Lung (tissue), 12 donors: ENCODE measurements around the gene ZFYVE19. TPM values are rescaled to one million over a fixed set of nuclear protein-coding genes. Genes with fewer than 3 reads are reported as not detected.

Experiments used
- ATAC-seq: fragments of 200-7000 bp; cut with Tn5 transposase; one replicate; pipeline ENCODE4 v1.9.1; 2020; ENCODE audit warnings: moderate number of reproducible peaks; ENCODE audit not compliant: insufficient read depth, low FRiP score
- DNase-seq, 3 donors: peaks; one replicate each; pipeline ENCODE4 v3.0.0-alpha.2; 2013 to 2017
- H3K27ac ChIP-seq, 2 donors: one replicate each; pipeline ENCODE4 v1.5.1; 2013; ENCODE audit warnings: mild to moderate bottlenecking in 2 of 2, moderate library complexity in 2 of 2, control low read depth in 1 of 2, inconsistent platforms in 1 of 2, low read depth in 1 of 2, low read length in 1 of 2
- H3K27me3 ChIP-seq, 3 donors: one replicate each; pipeline ENCODE4 v1.5.1; 2013; ENCODE audit warnings: low read length in 2 of 3; ENCODE audit not compliant: control insufficient read depth in 3 of 3, insufficient read depth in 3 of 3
- H3K36me3 ChIP-seq, 4 donors: one replicate each; pipeline ENCODE4 v1.5.1; 2013; ENCODE audit warnings: low read length in 4 of 4, mild to moderate bottlenecking in 1 of 4, moderate library complexity in 1 of 4; ENCODE audit not compliant: control insufficient read depth in 4 of 4, insufficient read depth in 4 of 4
- H3K4me1 ChIP-seq, 5 donors: one replicate each; pipeline ENCODE4 v1.5.1; 2013; ENCODE audit warnings: low read length in 5 of 5, mild to moderate bottlenecking in 2 of 5, moderate library complexity in 1 of 5; ENCODE audit not compliant: control insufficient read depth in 5 of 5, insufficient read depth in 5 of 5
- H3K4me3 ChIP-seq: one replicate; pipeline ENCODE4 v1.5.1; 2013; ENCODE audit warnings: mild to moderate bottlenecking, control low read depth, moderate library complexity
- H3K9ac ChIP-seq, 2 donors: one replicate each; pipeline ENCODE4 v1.5.1; 2013; ENCODE audit warnings: low read length in 2 of 2, control low read depth in 1 of 2; ENCODE audit not compliant: insufficient read depth in 1 of 2
- H3K9me3 ChIP-seq, 4 donors: one replicate each; pipeline ENCODE4 v1.5.1; 2013; ENCODE audit warnings: low read length in 3 of 4, mild to moderate bottlenecking in 1 of 4, moderate library complexity in 1 of 4; ENCODE audit not compliant: control insufficient read depth in 4 of 4, insufficient read depth in 3 of 4
- WGBS, 2 donors: extraction: QIAGEN DNeasy Blood & Tissue Kit; methylation state at CpG; one replicate each; pipeline ENCODE4 v1.1.7; 2013; 5-methylcytosine and 5-hydroxymethylcytosine counted together
- polyA plus RNA-seq, 2 donors: library from polyadenylated mRNA; stranded (reverse); fragments of 200-250 nt; gene quantifications; one replicate each; pipeline ENCODE4 v1.2.1, GENCODE V29; 2013
- total RNA-seq, 2 donors: library from RNA; depleted of rRNA in 1 of 2; stranded (reverse); fragments of >200 nt in 1 of 2; gene quantifications; one replicate each; pipeline ENCODE4 v1.2.1, GENCODE V29; 2014 to 2021
- TF ChIP-seq, protein P1 (sequence below): IDR thresholded peaks from 2 replicates; pipeline ENCODE4 v1.5.1; 2012; ENCODE audit warnings: mild to moderate bottlenecking; ENCODE audit errors: control extremely low read depth, extremely low read depth
- donor health status: control.
- donor health status: control.
- donor health status: Bipolar disorder and iron deficiency.
- donor health status: healthy.
- donor health status: DM: yes; HTN: yes; CAD: no.

Gene ZFYVE19
- total and polyA plus RNA-seq, 4 donors: 17.3 to 25.0 (median 21.2) TPM

DNA sequence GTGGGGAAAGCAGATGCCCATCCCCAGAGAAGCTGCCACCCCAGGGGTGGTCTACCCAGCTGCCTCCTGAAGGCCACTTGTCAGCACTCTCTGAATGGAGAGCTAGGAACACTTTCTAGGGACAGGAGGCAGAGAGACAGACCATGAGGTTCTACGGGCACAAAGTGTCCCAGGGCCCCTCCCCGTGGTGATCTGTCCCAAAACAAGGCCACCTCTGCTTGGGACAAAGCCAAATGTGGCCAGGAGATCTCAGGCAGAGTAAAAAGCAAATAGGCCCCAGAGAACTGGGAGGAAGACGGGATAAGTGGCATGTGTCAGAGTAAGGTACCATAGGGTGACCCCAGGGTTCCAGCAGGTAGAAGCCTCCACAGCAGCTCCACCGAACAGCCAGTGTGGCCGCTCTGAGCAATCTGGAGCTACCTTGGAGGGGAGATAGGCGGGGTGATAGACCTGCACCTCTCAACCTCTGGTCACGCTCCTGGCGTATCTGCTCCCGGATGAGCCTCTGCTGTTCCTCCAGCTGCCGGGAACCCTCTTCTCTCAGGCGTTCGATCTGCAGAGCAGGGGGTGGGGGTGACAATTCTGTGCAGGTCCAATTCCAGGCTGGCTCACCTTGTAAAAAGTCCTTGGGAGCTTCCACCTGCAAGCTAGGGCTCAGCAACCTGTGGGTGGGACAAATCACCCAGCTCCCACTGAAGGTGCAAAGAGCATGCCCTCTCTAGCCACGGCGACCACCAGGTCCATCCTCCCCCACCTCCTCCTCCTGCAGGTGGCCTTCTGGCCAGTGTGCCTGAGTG is 31.0 kb upstream of the ZFYVE19 start:
- peaks cover 14 to 55% (median 43%) of the 10 kb centered on the region in 4 donors for H3K36me3 ChIP-seq
- TF ChIP-seq, protein P1, sequence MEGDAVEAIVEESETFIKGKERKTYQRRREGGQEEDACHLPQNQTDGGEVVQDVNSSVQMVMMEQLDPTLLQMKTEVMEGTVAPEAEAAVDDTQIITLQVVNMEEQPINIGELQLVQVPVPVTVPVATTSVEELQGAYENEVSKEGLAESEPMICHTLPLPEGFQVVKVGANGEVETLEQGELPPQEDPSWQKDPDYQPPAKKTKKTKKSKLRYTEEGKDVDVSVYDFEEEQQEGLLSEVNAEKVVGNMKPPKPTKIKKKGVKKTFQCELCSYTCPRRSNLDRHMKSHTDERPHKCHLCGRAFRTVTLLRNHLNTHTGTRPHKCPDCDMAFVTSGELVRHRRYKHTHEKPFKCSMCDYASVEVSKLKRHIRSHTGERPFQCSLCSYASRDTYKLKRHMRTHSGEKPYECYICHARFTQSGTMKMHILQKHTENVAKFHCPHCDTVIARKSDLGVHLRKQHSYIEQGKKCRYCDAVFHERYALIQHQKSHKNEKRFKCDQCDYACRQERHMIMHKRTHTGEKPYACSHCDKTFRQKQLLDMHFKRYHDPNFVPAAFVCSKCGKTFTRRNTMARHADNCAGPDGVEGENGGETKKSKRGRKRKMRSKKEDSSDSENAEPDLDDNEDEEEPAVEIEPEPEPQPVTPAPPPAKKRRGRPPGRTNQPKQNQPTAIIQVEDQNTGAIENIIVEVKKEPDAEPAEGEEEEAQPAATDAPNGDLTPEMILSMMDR: no peak
- no peaks in the 10 kb centered on the region for H3K27me3 ChIP-seq
- no peak overlapping the region for H3K4me3 ChIP-seq
- no peak for DNase-seq
- peaks cover 0 to 4% (median 0%) of the 10 kb centered on the region in 5 donors for H3K4me1 ChIP-seq
- no peak for ATAC-seq
- peak overlapping the region in 1 of 2 donors; percentile 59 for H3K27ac ChIP-seq
- no peaks in the 10 kb centered on the region for H3K9me3 ChIP-seq
- no peak overlapping the region for H3K9ac ChIP-seq
- WGBS, 2 donors: 93 to 96% methylated on average over 12 to 14 of the region's 14 CpGs

DNA sequence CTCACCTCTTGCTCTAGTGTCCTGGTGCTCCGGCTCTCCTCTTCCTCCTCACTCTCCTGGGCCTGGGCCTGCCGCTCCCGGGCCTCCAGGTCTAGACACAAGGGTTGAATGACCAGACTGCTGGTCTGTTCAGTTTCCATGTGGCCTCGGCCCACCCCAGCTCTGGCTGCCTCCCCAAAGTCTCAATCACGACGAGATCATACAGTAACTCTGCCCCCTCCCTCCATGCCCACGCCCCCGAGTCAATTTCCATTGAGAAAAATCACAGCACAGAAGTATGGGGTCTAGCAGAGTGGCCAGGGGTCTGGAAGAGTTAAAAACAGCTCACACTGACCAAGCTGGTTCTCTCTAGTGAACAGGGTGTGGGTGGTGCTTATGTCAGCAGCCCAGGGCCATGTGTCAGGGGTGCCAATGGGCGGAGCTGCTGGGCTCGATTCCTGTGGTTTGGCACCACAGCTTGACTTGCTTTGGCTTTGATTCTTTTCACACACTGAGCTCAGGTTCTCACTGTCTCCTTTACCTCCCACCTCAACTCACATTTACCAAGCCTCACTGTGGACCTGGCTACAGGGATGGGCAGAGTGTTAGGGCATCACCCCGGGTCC is 30.2 kb upstream of the ZFYVE19 start:
- 74 to 84% methylated on average over 11 of the region's 11 CpGs for WGBS, 2 donors
- ATAC-seq (peak; percentile 85), DNase-seq (peak in 1 of 3 donors; percentile 32)

DNA sequence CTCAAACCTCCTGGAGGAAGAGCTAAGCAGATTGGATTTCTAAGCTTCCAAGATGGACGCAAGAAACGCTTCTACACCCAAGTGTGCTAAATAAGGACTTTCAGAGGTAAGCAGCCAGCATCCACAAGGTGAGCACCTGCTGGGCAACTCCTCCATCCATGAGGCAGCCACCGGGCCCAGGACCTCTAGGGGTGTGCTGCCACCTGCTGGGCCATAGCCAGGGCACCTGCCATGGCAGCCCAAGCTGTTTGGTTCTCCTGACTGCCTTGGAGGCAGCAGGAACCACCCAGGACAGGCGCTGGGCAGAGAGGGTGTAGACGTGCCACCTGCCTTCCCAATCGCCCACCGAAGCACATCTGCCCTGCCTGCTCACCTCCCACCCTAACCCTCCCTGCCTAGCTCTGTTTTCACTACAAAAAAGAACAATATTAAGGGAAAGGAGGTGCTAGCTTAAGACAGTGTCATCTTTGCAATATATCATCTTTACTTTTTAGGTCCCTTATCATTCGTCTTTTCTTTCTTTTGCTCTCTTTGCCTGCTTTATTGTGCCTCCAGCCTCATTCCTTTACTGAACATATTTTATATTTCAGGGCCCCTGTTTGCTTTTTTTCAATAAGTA is 24.2 kb upstream of the ZFYVE19 start:
- peak; percentile 82 for ATAC-seq
- Histone ChIP-seq H3K4me3 (no peak overlapping the region), H3K9ac (no peak overlapping the region), H3K36me3 (peaks cover 0 to 15% (median 10%) of the 10 kb centered on the region in 4 donors), H3K9me3 (no peaks in the 10 kb centered on the region), H3K27ac (no peak overlapping the region), H3K4me1 (peaks cover 0 to 16% (median 4%) of the 10 kb centered on the region in 5 donors), H3K27me3 (no peaks in the 10 kb centered on the region)
- peak; percentile 29 to 63 (median 53) for DNase-seq
- WGBS, 2 donors: 51 to 69% methylated on average over 8 of the region's 8 CpGs
- TF ChIP-seq, protein P1: peak; percentile 83

More for the DNA sequence above, 30.2 kb upstream of the ZFYVE19 start:
- Histone ChIP-seq H3K9me3 (no peaks in the 10 kb centered on the region), H3K4me3 (no peak overlapping the region), H3K4me1 (peaks cover 0 to 4% (median 0%) of the 10 kb centered on the region in 5 donors), H3K9ac (no peak overlapping the region), H3K27me3 (no peaks in the 10 kb centered on the region), H3K27ac (peak overlapping the region in 1 of 2 donors; percentile 59), H3K36me3 (peaks cover 14 to 50% (median 43%) of the 10 kb centered on the region in 4 donors)
- TF ChIP-seq, protein P1: no peak
